DND-41 (cell line): Measurements from ENCODE around the gene ARID3C.

Source experiments
- EZH2 ChIP-seq: IDR thresholded peaks from 3 replicates; pipeline ENCODE4 v1.6.1; 2012; ENCODE audit warnings: borderline replicate concordance, low read depth, mild to moderate bottlenecking, moderate library complexity, low read length, inconsistent platforms; ENCODE audit not compliant: severe bottlenecking
- TF ChIP-seq, protein P1 (sequence below): IDR thresholded peaks from 2 replicates; pipeline ENCODE4 v1.5.1; 2012; ENCODE audit warnings: borderline replicate concordance, low read length, moderate library complexity, mild to moderate bottlenecking; ENCODE audit not compliant: poor library complexity, severe bottlenecking; ENCODE audit errors: extremely low read depth

DNA sequence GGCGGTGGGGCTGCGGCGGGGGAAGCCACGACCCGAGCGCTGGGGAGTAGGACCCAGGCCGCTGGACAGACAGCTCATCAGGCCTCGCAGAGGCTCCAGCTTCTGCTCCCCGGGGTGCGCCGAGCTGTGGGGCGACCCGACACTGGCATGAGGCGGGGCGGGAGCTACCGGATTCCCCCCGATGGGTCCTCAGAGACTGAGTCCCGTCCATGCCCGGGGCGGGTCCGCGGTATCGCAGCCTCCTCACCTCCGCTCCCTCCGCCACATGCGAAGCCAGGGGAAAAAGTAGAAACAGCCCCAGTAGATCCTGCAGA, 36.2 kb upstream of the ARID3C start:
- TF ChIP-seq, protein P1, sequence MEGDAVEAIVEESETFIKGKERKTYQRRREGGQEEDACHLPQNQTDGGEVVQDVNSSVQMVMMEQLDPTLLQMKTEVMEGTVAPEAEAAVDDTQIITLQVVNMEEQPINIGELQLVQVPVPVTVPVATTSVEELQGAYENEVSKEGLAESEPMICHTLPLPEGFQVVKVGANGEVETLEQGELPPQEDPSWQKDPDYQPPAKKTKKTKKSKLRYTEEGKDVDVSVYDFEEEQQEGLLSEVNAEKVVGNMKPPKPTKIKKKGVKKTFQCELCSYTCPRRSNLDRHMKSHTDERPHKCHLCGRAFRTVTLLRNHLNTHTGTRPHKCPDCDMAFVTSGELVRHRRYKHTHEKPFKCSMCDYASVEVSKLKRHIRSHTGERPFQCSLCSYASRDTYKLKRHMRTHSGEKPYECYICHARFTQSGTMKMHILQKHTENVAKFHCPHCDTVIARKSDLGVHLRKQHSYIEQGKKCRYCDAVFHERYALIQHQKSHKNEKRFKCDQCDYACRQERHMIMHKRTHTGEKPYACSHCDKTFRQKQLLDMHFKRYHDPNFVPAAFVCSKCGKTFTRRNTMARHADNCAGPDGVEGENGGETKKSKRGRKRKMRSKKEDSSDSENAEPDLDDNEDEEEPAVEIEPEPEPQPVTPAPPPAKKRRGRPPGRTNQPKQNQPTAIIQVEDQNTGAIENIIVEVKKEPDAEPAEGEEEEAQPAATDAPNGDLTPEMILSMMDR = no peak
- TF ChIP-seq EZH2 = no peak
